C4-2B (cell line): Measurements from ENCODE around the gene NAV2.

Source experiments
- ZFX ChIP-seq: fragments of 450-650 bp; IDR thresholded peaks from 2 replicates; pipeline ENCODE4 v1.6.1; 2017
- TF ChIP-seq, protein P1 (sequence below): fragments of 450-650 bp; conservative IDR thresholded peaks from 2 replicates; pipeline ENCODE4 v1.5.1; 2017; ENCODE audit warnings: mild to moderate bottlenecking

DNA sequence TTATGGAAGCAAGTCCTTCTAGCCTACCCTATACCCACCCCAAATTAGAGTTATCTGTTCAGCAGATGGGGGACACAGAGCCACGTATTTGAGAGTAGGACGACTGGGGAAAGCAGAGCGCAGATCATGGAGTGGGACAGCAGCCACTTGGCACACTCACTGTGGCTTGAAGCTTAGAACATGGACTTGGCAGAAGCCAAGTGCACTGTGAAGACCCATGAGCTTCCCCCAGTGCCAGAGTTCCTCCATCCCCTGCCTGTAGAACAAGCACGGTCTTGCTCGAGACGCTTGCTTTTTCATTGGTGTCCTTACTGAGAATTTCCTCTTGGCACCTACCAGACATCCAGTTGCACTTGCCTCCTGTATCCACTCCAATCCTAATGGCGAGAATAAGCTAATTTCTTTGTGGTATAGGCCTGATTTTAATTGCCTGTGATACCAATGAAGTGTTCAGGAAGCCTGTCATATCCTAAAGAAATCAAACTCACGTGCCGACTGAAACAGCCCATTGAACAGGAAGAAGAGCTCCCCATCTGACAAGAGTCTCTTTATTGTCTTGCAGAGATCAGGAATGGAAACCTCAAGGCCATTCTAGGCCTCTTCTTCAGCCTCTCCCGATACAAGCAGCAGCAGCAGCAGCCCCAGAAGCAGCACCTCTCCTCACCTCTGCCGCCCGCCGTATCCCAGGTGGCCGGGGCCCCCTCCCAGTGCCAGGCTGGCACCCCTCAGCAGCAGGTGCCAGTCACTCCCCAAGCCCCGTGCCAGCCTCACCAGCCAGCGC lies 166.9 kb downstream of the NAV2 start:
- TF ChIP-seq, protein P1, sequence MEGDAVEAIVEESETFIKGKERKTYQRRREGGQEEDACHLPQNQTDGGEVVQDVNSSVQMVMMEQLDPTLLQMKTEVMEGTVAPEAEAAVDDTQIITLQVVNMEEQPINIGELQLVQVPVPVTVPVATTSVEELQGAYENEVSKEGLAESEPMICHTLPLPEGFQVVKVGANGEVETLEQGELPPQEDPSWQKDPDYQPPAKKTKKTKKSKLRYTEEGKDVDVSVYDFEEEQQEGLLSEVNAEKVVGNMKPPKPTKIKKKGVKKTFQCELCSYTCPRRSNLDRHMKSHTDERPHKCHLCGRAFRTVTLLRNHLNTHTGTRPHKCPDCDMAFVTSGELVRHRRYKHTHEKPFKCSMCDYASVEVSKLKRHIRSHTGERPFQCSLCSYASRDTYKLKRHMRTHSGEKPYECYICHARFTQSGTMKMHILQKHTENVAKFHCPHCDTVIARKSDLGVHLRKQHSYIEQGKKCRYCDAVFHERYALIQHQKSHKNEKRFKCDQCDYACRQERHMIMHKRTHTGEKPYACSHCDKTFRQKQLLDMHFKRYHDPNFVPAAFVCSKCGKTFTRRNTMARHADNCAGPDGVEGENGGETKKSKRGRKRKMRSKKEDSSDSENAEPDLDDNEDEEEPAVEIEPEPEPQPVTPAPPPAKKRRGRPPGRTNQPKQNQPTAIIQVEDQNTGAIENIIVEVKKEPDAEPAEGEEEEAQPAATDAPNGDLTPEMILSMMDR, result no peak
- TF ChIP-seq ZFX, result no peak
